NT2/D1 (cell line): ENCODE results near the gene CROCC2.

Experiments
- DNase-seq: peaks from one replicate; pipeline ENCODE4 v3.0.0-alpha.2; 2011; ENCODE audit warnings: low read depth, low spot score
- H3K27me3 ChIP-seq: 2 replicates; pipeline ENCODE4 v1.6.0; 2011; ENCODE audit warnings: mild to moderate bottlenecking; ENCODE audit not compliant: insufficient read length, insufficient read depth
- H3K36me3 ChIP-seq: 2 replicates; pipeline ENCODE4 v1.6.1; 2011; ENCODE audit warnings: mild to moderate bottlenecking, low read length, mixed read lengths; ENCODE audit not compliant: insufficient read depth, insufficient read length
- H3K4me1 ChIP-seq: 2 replicates; pipeline ENCODE4 v1.5.1; 2011; ENCODE audit not compliant: insufficient read depth, insufficient read length
- H3K4me3 ChIP-seq: 2 replicates; pipeline ENCODE4 v1.5.1; 2011; ENCODE audit warnings: low read depth; ENCODE audit not compliant: insufficient read length
- H3K9ac ChIP-seq: 2 replicates; pipeline ENCODE4 v1.6.0; 2011; ENCODE audit warnings: low read depth; ENCODE audit not compliant: insufficient read length
- H3K9me3 ChIP-seq: 2 replicates; pipeline ENCODE4 v1.5.1; 2011; ENCODE audit warnings: mild to moderate bottlenecking, low read length; ENCODE audit not compliant: insufficient read depth
- SUZ12 ChIP-seq: IDR thresholded peaks from 2 replicates; pipeline ENCODE4 v1.6.1; 2011; ENCODE audit not compliant: insufficient read length, insufficient read depth; ENCODE audit errors: extremely low read depth
- YY1 ChIP-seq: IDR thresholded peaks from 2 replicates; pipeline ENCODE4 v1.6.1; 2011; ENCODE audit not compliant: insufficient read length, insufficient read depth
- ZNF274 ChIP-seq: IDR thresholded peaks from 2 replicates; pipeline ENCODE4 v1.6.1; 2011; ENCODE audit warnings: mild to moderate bottlenecking, low read depth, low read length

The CROCC2 gene

DNA sequence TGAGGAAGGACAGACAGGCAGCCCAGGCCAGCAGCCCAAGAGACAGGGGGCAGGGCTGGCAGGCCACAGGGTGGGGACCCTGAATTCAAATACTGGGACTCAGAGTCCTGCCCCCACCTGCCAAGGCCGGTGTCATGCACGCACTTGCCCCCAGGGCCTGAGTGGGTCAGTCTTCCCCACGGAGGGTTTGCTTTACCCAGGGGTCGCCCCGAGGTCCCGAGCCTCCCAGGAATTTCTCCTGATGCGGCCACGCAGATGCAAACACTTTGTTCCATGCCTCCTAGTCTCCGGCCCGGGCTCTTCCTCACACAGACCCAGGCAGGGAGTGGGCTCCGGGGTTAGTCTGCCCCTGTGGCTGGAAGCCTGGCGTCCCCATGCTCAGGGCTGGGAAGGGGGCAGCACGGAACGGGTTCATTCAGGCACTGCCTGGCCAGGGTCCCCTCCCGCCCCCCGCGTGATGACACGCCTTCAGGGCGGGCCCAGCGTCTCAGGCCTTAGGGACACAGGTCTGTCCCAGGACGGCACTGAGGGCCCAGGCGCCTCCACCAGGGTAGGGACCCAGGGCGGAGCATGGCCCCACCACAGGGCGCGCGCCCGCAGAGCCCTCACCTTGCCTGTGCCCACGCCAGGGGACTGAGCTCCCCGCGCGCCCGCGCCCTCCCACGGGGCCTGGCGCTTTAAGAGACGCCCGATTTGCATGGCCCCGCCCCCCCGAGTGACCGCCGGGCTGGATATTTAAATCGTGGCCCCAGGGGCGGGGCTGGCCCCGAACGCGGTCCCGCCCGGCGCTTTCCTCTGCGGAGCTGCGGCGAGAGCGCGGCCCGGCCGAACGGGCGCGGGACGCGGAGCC, 91.9 kb downstream of the CROCC2 start, which contains the start of gene SNED1:
TSS of gene SNED1 (plus strand) at position 763 of the 850 bp plus-strand sequence. CDS start 220 bp downstream, outside the sequence.
- Histone ChIP-seq H3K9ac (peak within 1 kb of the TSS; percentile 85), H3K4me3 (peak within 1 kb of the TSS; percentile 64), H3K27me3 (peaks cover 40% of the 10 kb centered on the region), H3K4me1 (peaks cover 25% of the 10 kb centered on the region), H3K36me3 (no peaks in the 10 kb centered on the region), H3K9me3 (peaks cover 1% of the 10 kb centered on the region; the same call in 1 of the 2 replicates)
- DNase-seq: peak; percentile 77
- TF ChIP-seq SUZ12 (no peak), YY1 (no peak), ZNF274 (no peak)

GRCh38 chr2:240998706-240998994, 92.5 kb downstream of the CROCC2 start:
- Histone ChIP-seq H3K4me1 (peaks cover 24% of the 10 kb centered on the region), H3K9ac (peak overlapping the region; percentile 83), H3K27me3 (peaks cover 40% of the 10 kb centered on the region), H3K36me3 (no peaks in the 10 kb centered on the region), H3K4me3 (peak overlapping the region; percentile 64), H3K9me3 (peaks cover 7% of the 10 kb centered on the region)
- TF ChIP-seq ZNF274: no peak
- no peak for TF ChIP-seq YY1
- TF ChIP-seq SUZ12: no peak
- no peak for DNase-seq

DNA sequence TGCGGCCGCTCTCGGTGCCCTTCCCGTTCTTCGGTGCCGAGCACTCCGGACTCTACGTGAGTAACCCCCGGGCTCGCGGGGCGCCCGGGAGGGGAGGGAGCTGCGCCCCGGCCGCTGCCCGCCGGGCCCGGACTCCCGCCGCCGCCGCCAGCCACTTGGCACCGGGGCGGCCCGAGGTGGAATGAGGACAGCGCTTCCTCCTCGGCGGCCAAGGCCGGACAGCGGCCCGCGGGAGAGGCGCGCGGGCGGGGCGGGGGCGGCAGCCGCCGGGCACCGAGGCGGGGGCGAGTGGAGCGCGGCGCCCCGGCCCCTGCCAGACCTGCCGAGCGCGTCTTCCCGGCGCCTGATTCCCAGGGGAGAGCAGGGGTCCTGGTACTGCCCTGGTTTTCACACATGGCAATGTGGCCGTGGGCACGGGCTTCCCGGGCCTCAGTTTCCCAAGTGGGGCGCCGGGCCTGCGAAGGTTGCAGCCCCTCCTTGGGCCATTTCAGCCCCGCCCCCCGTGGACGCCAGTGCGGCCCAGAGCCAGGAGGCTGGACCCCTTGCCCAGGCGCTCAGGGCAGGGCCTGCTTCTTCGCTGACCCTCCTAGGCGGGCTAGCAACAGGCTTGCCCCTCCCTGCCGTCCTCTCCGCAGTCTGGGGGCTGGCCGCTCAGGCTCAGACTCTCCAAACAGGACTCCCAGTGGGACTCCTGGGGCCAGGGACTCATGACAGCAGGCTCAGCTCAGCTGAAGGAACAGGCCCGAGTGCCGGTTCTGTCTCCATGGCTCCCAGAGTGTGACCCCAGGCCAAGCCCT, 93.1 kb downstream of the CROCC2 start:
- H3K36me3 ChIP-seq: no peaks in the 10 kb centered on the region
- DNase-seq: no peak
- H3K4me3 ChIP-seq: peak overlapping the region; percentile 64
- H3K9ac ChIP-seq: peak overlapping the region; percentile 83
- H3K27me3 ChIP-seq: peaks cover 40% of the 10 kb centered on the region
- TF ChIP-seq SUZ12 (no peak), YY1 (no peak), ZNF274 (no peak)
- H3K9me3 ChIP-seq: peaks cover 12% of the 10 kb centered on the region
- H3K4me1 ChIP-seq: peaks cover 19% of the 10 kb centered on the region

GRCh38 chr2:240999873-241000541, 93.9 kb downstream of the CROCC2 start:
- Histone ChIP-seq H3K27me3 (peaks cover 40% of the 10 kb centered on the region), H3K36me3 (no peaks in the 10 kb centered on the region), H3K9me3 (peaks cover 19% of the 10 kb centered on the region), H3K4me1 (peaks cover 15% of the 10 kb centered on the region), H3K9ac (no peak overlapping the region), H3K4me3 (peak overlapping the region; percentile 64)
- no peak for DNase-seq
- TF ChIP-seq ZNF274 (no peak), YY1 (no peak), SUZ12 (no peak)

- Histone ChIP-seq H3K9ac (no peak overlapping the region), H3K4me3 (no peak overlapping the region), H3K36me3 (no peaks in the 10 kb centered on the region), H3K27me3 (peaks cover 40% of the 10 kb centered on the region), H3K4me1 (peaks cover 15% of the 10 kb centered on the region), H3K9me3 (peaks cover 28% of the 10 kb centered on the region)
- DNase-seq: no peak
- TF ChIP-seq YY1 (no peak), SUZ12 (no peak), ZNF274 (no peak)
Observed at GRCh38 chr2:241000831-241001321, 94.7 kb downstream of the CROCC2 start.

DNA sequence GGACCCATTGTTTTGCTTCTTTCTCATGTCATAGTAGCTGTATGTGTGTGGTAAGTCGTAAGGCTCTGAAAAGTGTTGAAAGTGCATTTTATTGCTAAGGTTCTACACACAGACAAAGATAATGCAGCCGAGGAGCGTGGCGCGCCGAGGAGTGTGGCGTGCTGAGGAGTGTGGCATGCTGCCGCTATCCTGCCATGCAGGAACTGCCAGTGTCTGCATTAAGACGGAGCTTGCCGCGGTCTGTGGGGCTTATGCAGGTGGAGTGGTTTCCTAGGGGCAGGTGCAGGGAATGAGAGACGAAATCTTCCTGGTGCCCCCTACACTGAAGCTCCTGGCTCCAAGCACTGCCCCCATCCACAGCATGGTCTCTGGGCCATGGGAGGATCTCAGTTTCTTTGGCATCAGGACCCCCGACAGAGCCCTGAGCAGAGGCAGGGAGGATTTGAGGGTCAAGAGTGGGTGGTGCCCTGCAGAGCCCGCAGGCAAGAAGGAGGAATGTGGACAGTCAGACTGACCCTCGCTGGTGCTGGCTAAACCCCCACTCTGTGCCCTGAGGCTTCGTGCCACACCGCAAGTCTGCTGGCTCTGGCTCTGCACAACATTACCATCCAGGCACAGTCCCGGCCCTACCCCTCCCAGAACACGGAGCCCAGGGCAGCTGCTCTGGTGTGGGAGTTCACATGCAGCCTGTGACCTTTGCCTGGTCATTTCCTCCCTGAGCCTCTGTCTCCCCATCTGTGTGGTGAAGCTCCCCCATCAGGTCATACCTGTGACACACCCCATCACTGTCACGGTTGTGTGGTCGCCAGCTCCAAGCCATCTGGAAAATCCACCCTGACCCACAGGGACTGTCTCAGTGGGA, 95.5 kb downstream of the CROCC2 start:
- peaks cover 35% of the 10 kb centered on the region for H3K9me3 ChIP-seq
- H3K4me1 ChIP-seq: peaks cover 15% of the 10 kb centered on the region
- no peak overlapping the region for H3K9ac ChIP-seq
- H3K27me3 ChIP-seq: peaks cover 43% of the 10 kb centered on the region
- no peak for DNase-seq
- H3K4me3 ChIP-seq: no peak overlapping the region
- no peak for TF ChIP-seq YY1
- TF ChIP-seq ZNF274: no peak
- no peak for TF ChIP-seq SUZ12
- H3K36me3 ChIP-seq: no peaks in the 10 kb centered on the region
